ENCODE measurements around the gene RGS6.
A peak's percentile ranks its signal among the peaks of the same experiment; 100 is the strongest.

Gene RGS6

DNA sequence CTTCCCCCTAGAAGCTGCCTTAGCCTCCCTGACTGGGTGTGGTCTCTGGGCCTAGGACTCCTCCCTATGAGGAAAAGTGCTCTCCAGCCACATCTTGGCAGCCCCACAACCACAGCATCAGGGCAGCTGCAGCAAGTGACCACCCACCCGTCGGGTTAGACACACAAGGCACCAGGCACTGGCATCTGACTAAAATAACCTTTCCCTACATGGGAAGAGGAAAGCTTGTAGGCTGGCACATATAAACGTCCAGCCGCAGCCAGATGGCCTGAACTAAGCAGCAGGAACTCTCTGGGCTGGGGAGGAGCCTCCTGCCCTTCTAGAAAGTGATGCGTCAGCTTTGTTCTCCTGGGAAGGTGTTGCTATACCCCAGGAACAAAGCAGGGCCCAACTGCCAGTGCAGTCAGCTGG, 632.9 kb downstream of the RGS6 start:
- WGBS (ENCODE audit: extremely low coverage, insufficient coverage, insufficient read length) = no CpG with 5 or more reads among the region's 5 CpGs

DNA sequence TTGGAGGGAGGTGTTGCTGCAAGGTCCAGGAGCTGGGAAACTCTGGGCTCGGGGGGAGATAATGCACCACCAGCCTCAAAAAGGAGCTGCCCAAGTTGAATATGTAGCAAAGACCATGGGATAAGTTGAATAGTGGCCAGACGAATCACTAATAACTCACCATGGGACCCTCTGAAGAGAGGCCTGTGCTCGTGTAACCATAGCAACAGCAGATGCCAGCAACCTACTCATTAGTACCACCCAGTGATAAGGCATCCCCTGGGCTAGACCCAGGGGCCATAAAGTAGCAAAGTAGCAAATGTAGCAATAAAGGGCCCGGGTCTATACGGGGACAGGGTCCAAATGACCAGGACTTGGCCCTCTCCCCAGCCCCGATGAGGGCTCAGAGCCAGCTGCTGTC, 633.7 kb downstream of the RGS6 start:
- WGBS (ENCODE audit: extremely low coverage, insufficient coverage, insufficient read length) = no CpG with 5 or more reads among the region's 6 CpGs
- H3K14ac ChIP-seq (ENCODE audit: low read length) = no peak overlapping the region
- H2AFZ ChIP-seq (ENCODE audit: insufficient read depth, low read length, poor library complexity) = no peak overlapping the region
- H3K9ac ChIP-seq (ENCODE audit: low read length) = no peak overlapping the region
- H3K18ac ChIP-seq (ENCODE audit: low read length) = no peak overlapping the region
- H3K27me3 ChIP-seq (ENCODE audit: insufficient read depth, low read length) = no peaks in the 10 kb centered on the region
- H2AK5ac ChIP-seq (ENCODE audit: low read length) = no peak overlapping the region
- no peak overlapping the region for H2BK12ac ChIP-seq (ENCODE audit: low read length)
- no peaks in the 10 kb centered on the region for H3K79me1 ChIP-seq (ENCODE audit: low read length)
- DNase-seq = no peak
- no peak overlapping the region for H3K4me2 ChIP-seq (ENCODE audit: low read length)
- no peak overlapping the region for H4K12ac ChIP-seq (ENCODE audit: low read depth, low read length)
- no peak overlapping the region for H3K4ac ChIP-seq (ENCODE audit: low read depth, low read length)
- no peak overlapping the region for H4K91ac ChIP-seq (ENCODE audit: low read depth, low read length)
- H3K23ac ChIP-seq (ENCODE audit: low read length) = no peak overlapping the region
- no peak overlapping the region for H3K27ac ChIP-seq (ENCODE audit: low read depth, low read length)
- H3K9me3 ChIP-seq (ENCODE audit: insufficient read depth, low read depth, low read length) = peaks cover 3% of the 10 kb centered on the region
- no peak overlapping the region for H2BK5ac ChIP-seq (ENCODE audit: low read depth, low read length, poor library complexity)
- no peak overlapping the region for H4K8ac ChIP-seq (ENCODE audit: low read depth, low read length)
- no peaks in the 10 kb centered on the region for H3K4me1 ChIP-seq (ENCODE audit: control insufficient read depth in 1 of 2, insufficient read depth in 2 of 2, low read length in 2 of 2)
- H2BK120ac ChIP-seq (ENCODE audit: insufficient read depth, low read length, poor library complexity) = no peak overlapping the region
- H3K4me3 ChIP-seq (ENCODE audit: low read depth, low read length) = no peak overlapping the region
- H3K36me3 ChIP-seq (ENCODE audit: control insufficient read depth in 1 of 2, insufficient read depth in 2 of 2, low read length in 2 of 2) = no peaks in the 10 kb centered on the region
- H3K79me2 ChIP-seq (ENCODE audit: control insufficient read depth, insufficient read depth, low read length, poor library complexity) = no peaks in the 10 kb centered on the region

More for the DNA sequence above, 632.9 kb downstream of the RGS6 start:
- no peaks in the 10 kb centered on the region for H3K79me1 ChIP-seq (ENCODE audit: low read length)
- peaks cover 3% of the 10 kb centered on the region for H3K9me3 ChIP-seq (ENCODE audit: insufficient read depth, low read depth, low read length)
- H4K12ac ChIP-seq (ENCODE audit: low read depth, low read length) = no peak overlapping the region
- no peak overlapping the region for H3K27ac ChIP-seq (ENCODE audit: low read depth, low read length)
- no peak overlapping the region for H2BK12ac ChIP-seq (ENCODE audit: low read length)
- H2AFZ ChIP-seq (ENCODE audit: insufficient read depth, low read length, poor library complexity) = no peak overlapping the region
- H3K4me1 ChIP-seq (ENCODE audit: control insufficient read depth in 1 of 2, insufficient read depth in 2 of 2, low read length in 2 of 2) = no peaks in the 10 kb centered on the region
- no peak overlapping the region for H4K8ac ChIP-seq (ENCODE audit: low read depth, low read length)
- H3K27me3 ChIP-seq (ENCODE audit: insufficient read depth, low read length) = no peaks in the 10 kb centered on the region
- no peak overlapping the region for H3K9ac ChIP-seq (ENCODE audit: low read length)
- no peak overlapping the region for H3K23ac ChIP-seq (ENCODE audit: low read length)
- H3K4me3 ChIP-seq (ENCODE audit: low read depth, low read length) = no peak overlapping the region
- H3K79me2 ChIP-seq (ENCODE audit: control insufficient read depth, insufficient read depth, low read length, poor library complexity) = no peaks in the 10 kb centered on the region
- H3K14ac ChIP-seq (ENCODE audit: low read length) = no peak overlapping the region
- H2AK5ac ChIP-seq (ENCODE audit: low read length) = no peak overlapping the region
- H2BK5ac ChIP-seq (ENCODE audit: low read depth, low read length, poor library complexity) = no peak overlapping the region
- no peak overlapping the region for H3K4me2 ChIP-seq (ENCODE audit: low read length)
- no peak overlapping the region for H3K18ac ChIP-seq (ENCODE audit: low read length)
- no peak overlapping the region for H3K4ac ChIP-seq (ENCODE audit: low read depth, low read length)
- DNase-seq = no peak
- no peak overlapping the region for H4K91ac ChIP-seq (ENCODE audit: low read depth, low read length)
- H2BK120ac ChIP-seq (ENCODE audit: insufficient read depth, low read length, poor library complexity) = no peak overlapping the region
- peaks cover 0 to 1% of the 10 kb centered on the region in 2 experiments for H3K36me3 ChIP-seq (ENCODE audit: control insufficient read depth in 1 of 2, insufficient read depth in 2 of 2, low read length in 2 of 2)

DNA sequence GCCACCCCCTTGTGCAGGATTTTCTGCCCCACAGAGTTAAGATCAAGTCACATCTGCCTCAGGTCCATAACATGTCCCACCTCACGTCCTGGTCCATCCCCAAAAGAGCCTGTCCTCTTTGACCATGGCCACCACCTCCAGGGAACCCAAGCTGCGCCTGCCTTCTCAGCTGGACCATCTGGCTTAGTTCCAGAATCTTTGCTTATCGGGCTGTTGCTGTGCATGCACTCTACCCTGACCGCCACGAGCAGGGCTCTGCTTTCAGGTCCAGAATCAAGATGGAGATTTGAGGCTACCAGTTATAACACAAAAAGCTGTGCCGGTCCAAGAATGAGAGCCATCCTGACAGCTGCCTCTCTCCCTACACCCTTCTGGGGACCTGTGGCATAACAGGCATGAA, 635.0 kb downstream of the RGS6 start:
- H4K12ac ChIP-seq (ENCODE audit: low read depth, low read length) = no peak overlapping the region
- WGBS (ENCODE audit: extremely low coverage, insufficient coverage, insufficient read length) = no CpG with 5 or more reads among the region's 6 CpGs

DNA sequence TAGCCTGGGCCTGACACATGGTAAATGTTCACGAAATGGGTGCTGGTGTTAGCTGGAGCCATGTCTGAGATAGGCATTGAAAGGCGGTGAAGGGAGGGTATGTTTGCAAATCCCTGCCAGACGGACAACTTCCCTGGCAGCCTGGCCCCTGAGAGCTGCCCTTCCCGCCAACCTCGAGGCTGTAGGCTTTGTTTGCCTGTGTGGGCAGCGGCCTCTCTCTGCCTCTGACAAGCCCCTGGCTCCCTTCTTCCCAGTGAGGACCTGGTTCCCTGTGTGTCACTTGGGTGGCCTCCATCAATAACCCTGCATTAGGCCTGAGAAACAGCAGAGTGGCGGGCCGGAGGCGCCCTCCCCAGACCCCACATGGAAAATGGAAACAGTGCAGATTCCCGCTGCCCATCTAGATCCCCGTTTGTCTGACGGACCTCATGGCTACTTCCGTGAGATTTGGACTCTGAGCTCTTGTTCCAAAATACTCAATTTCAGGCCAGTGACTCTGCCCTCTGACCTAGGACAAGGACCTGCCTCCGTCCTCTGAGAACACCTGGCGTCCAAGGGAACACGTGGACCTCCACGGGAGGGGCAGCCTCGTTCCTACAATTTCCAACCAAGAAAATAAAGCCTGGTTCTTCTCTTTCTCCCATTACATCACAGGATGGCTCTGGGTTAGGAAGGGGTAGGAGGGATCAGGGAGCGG, 636.2 kb downstream of the RGS6 start:
- no peak overlapping the region for H4K8ac ChIP-seq (ENCODE audit: low read depth, low read length)
- no peaks in the 10 kb centered on the region for H3K27me3 ChIP-seq (ENCODE audit: insufficient read depth, low read length)
- peak overlapping the region; percentile 66 for H2AK5ac ChIP-seq (ENCODE audit: low read length)
- no peaks in the 10 kb centered on the region for H3K9me3 ChIP-seq (ENCODE audit: insufficient read depth, low read depth, low read length)
- no peaks in the 10 kb centered on the region for H3K36me3 ChIP-seq (ENCODE audit: control insufficient read depth in 1 of 2, insufficient read depth in 2 of 2, low read length in 2 of 2)
- H3K4me3 ChIP-seq (ENCODE audit: low read depth, low read length) = no peak overlapping the region
- H3K4me1 ChIP-seq (ENCODE audit: control insufficient read depth in 1 of 2, insufficient read depth in 2 of 2, low read length in 2 of 2) = no peaks in the 10 kb centered on the region
- no peak overlapping the region for H3K27ac ChIP-seq (ENCODE audit: low read depth, low read length)
- H2BK5ac ChIP-seq (ENCODE audit: low read depth, low read length, poor library complexity) = no peak overlapping the region
- H2BK120ac ChIP-seq (ENCODE audit: insufficient read depth, low read length, poor library complexity) = peak overlapping the region; percentile 12
- no peak overlapping the region for H3K4me2 ChIP-seq (ENCODE audit: low read length)
- no peak for DNase-seq
- no peaks in the 10 kb centered on the region for H3K79me1 ChIP-seq (ENCODE audit: low read length)
- H3K79me2 ChIP-seq (ENCODE audit: control insufficient read depth, insufficient read depth, low read length, poor library complexity) = no peaks in the 10 kb centered on the region
- WGBS (ENCODE audit: extremely low coverage, insufficient coverage, insufficient read length) = no CpG with 5 or more reads among the region's 19 CpGs
- H2AFZ ChIP-seq (ENCODE audit: insufficient read depth, low read length, poor library complexity) = no peak overlapping the region
- no peak overlapping the region for H3K4ac ChIP-seq (ENCODE audit: low read depth, low read length)
- H4K91ac ChIP-seq (ENCODE audit: low read depth, low read length) = no peak overlapping the region
- no peak overlapping the region for H3K9ac ChIP-seq (ENCODE audit: low read length)
- H4K12ac ChIP-seq (ENCODE audit: low read depth, low read length) = no peak overlapping the region
- H3K18ac ChIP-seq (ENCODE audit: low read length) = no peak overlapping the region
- no peak overlapping the region for H3K14ac ChIP-seq (ENCODE audit: low read length)
- no peak overlapping the region for H2BK12ac ChIP-seq (ENCODE audit: low read length)
- no peak overlapping the region for H3K23ac ChIP-seq (ENCODE audit: low read length)

More for the DNA sequence above, 635.0 kb downstream of the RGS6 start:
- Histone ChIP-seq H3K23ac (ENCODE audit: low read length) (no peak overlapping the region), H3K9ac (ENCODE audit: low read length) (no peak overlapping the region), H4K91ac (ENCODE audit: low read depth, low read length) (no peak overlapping the region), H3K18ac (ENCODE audit: low read length) (no peak overlapping the region), H4K8ac (ENCODE audit: low read depth, low read length) (no peak overlapping the region), H2BK5ac (ENCODE audit: low read depth, low read length, poor library complexity) (no peak overlapping the region), H2BK12ac (ENCODE audit: low read length) (no peak overlapping the region), H3K4ac (ENCODE audit: low read depth, low read length) (no peak overlapping the region), H3K27ac (ENCODE audit: low read depth, low read length) (no peak overlapping the region), H2AFZ (ENCODE audit: insufficient read depth, low read length, poor library complexity) (no peak overlapping the region), H3K14ac (ENCODE audit: low read length) (no peak overlapping the region), H3K4me2 (ENCODE audit: low read length) (no peak overlapping the region), H3K9me3 (ENCODE audit: insufficient read depth, low read depth, low read length) (peaks cover 3% of the 10 kb centered on the region), H3K79me1 (ENCODE audit: low read length) (no peaks in the 10 kb centered on the region), H3K4me1 (ENCODE audit: control insufficient read depth in 1 of 2, insufficient read depth in 2 of 2, low read length in 2 of 2) (no peaks in the 10 kb centered on the region), H3K4me3 (ENCODE audit: low read depth, low read length) (no peak overlapping the region), H2AK5ac (ENCODE audit: low read length) (no peak overlapping the region), H3K27me3 (ENCODE audit: insufficient read depth, low read length) (no peaks in the 10 kb centered on the region), H3K79me2 (ENCODE audit: control insufficient read depth, insufficient read depth, low read length, poor library complexity) (no peaks in the 10 kb centered on the region), H2BK120ac (ENCODE audit: insufficient read depth, low read length, poor library complexity) (no peak overlapping the region), H3K36me3 (ENCODE audit: control insufficient read depth in 1 of 2, insufficient read depth in 2 of 2, low read length in 2 of 2) (no peaks in the 10 kb centered on the region)
- DNase-seq = no peak
